Tibial artery (tissue), 4 donors: ENCODE results near the gene MMD2.

Source experiments
- DNase-seq, 2 donors: peaks; one replicate each; pipeline ENCODE4 v3.0.0-alpha.2; 2019
- H3K27ac ChIP-seq, 2 donors: fragments of 200-600 bp; sonication (generic) in 1 of 2; 1 replicate in 1 of 2; 2 replicates in 1 of 2; pipeline ENCODE4 v1.5.1; 2018 to 2019; ENCODE audit warnings: mild to moderate bottlenecking in 1 of 2
- H3K27me3 ChIP-seq, 2 donors: fragments of 200-600 bp; sonication (generic) in 1 of 2; one replicate each; pipeline versions ENCODE4 v1.5.1 to v1.6.0; 2016 to 2019
- H3K36me3 ChIP-seq, 3 donors: fragments of 200-600 bp; sonication (generic) in 2 of 3; one replicate each; pipeline ENCODE4 v1.5.1; 2016 to 2019; ENCODE audit warnings: mild to moderate bottlenecking in 2 of 3
- H3K4me1 ChIP-seq, 4 donors: fragments of 200-600 bp; sonication (generic) in 2 of 4; 1 replicate in 3 of 4; 2 replicates in 1 of 4; pipeline ENCODE4 v1.5.1; 2016 to 2019
- H3K4me3 ChIP-seq, 2 donors: fragments of 200-600 bp; sonication (generic) in 1 of 2; 1 replicate in 1 of 2; 2 replicates in 1 of 2; pipeline ENCODE4 v1.5.1; 2018 to 2019; ENCODE audit warnings: mild to moderate bottlenecking in 2 of 2
- H3K9me3 ChIP-seq, 3 donors: fragments of 200-600 bp; sonication (generic) in 1 of 3; one replicate each; pipeline ENCODE4 v1.5.1; 2016 to 2019
- intact Hi-C: fragments of 100-400 bp; cut with DNase I; formaldehyde crosslinking; loops from one replicate; pipeline ENCODE4 v1.15.0; 2023; ENCODE audit warnings: low total_unique reads
- TF ChIP-seq, protein P1 (sequence below), 2 experiments: fragments of 200-600 bp in 1 of 2; fragments of 450-650 bp in 1 of 2; IDR thresholded peaks; one replicate each; pipeline ENCODE4 v1.5.1; 2017 to 2019; ENCODE audit warnings: antibody characterized with exemption in 2 of 2, mild to moderate bottlenecking in 1 of 2, moderate library complexity in 1 of 2

Gene MMD2

DNA sequence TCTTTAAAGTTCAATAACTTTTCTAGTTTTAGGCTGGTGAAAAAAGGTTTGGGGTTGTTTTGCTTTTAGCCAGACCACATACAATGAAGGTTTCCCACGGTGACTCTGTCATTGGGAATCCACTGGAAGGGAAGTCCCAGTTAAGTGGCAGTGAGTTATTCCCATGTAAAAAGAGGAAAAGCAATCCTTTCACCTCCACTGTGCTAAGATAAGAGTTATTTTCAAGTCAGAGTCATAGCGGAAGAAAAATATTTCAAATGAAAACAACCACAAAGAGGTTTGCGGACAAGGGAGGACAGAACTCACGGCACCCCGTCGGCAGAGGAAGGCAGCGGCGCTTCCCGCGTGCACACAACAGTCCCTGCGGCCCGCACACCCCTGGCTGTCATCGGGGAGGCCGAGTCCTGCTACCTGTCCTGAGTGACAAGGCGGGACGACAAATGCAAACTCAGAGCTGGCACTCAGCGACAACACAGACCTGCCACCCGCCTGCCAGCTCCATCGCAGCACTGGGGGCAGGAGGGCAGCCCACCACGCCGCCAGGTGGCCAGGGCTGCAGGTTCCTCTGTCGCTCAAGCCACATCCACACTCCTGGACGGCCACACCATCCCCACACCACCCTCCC is 87.8 kb downstream of the MMD2 start:
- TF ChIP-seq, protein P1, sequence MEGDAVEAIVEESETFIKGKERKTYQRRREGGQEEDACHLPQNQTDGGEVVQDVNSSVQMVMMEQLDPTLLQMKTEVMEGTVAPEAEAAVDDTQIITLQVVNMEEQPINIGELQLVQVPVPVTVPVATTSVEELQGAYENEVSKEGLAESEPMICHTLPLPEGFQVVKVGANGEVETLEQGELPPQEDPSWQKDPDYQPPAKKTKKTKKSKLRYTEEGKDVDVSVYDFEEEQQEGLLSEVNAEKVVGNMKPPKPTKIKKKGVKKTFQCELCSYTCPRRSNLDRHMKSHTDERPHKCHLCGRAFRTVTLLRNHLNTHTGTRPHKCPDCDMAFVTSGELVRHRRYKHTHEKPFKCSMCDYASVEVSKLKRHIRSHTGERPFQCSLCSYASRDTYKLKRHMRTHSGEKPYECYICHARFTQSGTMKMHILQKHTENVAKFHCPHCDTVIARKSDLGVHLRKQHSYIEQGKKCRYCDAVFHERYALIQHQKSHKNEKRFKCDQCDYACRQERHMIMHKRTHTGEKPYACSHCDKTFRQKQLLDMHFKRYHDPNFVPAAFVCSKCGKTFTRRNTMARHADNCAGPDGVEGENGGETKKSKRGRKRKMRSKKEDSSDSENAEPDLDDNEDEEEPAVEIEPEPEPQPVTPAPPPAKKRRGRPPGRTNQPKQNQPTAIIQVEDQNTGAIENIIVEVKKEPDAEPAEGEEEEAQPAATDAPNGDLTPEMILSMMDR (IDR thresholded peaks at IDR 0.05), result no peak
- peaks cover 0 to 9% (median 4%) of the 10 kb centered on the region in 3 donors for H3K36me3 ChIP-seq

DNA sequence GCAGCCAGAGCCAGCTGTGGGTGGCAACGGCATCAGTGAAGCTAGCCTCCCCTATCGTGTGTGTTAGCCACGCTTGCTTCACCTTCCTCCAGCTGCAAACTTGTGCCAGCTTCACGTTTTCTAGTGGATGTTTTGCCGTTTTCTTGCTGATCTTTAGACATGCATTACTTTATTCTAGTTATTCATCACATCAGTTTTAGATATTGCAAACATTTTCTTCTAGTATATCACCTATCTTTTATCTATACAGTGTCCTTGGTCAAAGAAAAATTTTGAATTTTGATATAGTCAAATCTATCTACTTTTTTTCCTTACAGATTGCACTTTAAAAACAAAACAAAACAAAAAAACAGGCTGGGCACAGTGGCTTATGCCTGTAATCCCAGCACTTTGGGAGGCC is 90.5 kb downstream of the MMD2 start:
- peaks cover 0 to 6% of the 10 kb centered on the region in 2 donors for H3K27me3 ChIP-seq
- H3K9me3 ChIP-seq, result peaks cover 0 to 4% (median 3%) of the 10 kb centered on the region in 3 donors
- intact Hi-C loops, result no loop called here
- TF ChIP-seq, protein P1 (IDR thresholded peaks at IDR 0.05), result no peak
- no peaks in the 10 kb centered on the region for H3K4me1 ChIP-seq
- no peak overlapping the region for H3K27ac ChIP-seq
- no peak overlapping the region for H3K4me3 ChIP-seq
- peaks cover 0 to 4% (median 3%) of the 10 kb centered on the region in 3 donors for H3K36me3 ChIP-seq
- DNase-seq, result no peak

More for the DNA sequence above, 87.8 kb downstream of the MMD2 start:
- no peak overlapping the region for H3K27ac ChIP-seq
- peaks cover 0 to 4% (median 3%) of the 10 kb centered on the region in 3 donors for H3K9me3 ChIP-seq
- no peak overlapping the region for H3K4me3 ChIP-seq
- no peaks in the 10 kb centered on the region for H3K27me3 ChIP-seq
- intact Hi-C loops, result no loop called here
- DNase-seq, result no peak
- H3K4me1 ChIP-seq, result no peaks in the 10 kb centered on the region

DNA sequence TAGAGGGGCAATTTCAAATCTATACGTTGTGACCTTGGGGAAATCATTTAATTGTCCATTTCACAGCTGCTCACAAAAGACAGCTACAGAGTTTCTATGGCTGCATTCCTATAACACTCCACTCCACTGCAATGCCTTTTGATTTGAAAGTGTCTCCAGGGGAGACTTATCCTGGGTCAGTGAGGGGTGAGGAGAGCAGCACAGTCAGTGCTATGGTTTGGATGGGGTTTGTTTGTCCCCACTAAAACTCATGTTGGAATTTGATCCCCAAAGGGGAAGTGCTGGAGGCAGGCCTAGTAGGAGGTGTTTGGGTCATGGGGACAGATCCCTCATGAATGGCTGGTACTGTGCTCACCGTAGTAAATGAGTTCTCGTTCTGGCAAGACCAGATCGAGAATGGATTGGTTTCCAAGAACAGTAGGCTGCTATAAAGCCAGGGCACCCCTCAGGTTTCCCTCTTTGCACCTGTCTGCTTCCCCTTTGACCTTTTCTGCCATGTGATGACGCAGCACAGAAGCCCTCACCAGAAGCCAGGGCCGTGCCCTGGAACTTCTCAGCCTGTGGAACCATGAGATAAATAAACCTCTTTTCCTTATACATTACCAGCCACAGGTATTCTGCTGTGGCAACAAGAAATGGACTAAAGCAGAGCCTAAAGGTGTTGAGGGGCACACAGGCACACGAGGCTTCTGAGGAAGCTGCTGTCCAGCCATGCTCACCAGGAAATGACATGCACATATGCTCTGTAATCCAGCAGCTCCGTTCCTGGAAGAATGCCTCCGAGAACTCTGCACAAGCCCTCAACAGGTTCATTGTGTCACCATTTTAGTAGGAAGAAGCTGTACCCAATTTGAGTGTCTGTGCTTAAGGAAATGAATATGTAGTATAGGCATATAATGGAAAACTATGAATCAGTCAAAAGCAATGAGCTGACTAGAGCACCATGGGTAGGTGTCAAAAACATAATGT is 92.2 kb downstream of the MMD2 start:
- Histone ChIP-seq H3K27ac (no peak overlapping the region), H3K9me3 (peaks cover 0 to 7% (median 5%) of the 10 kb centered on the region in 3 donors), H3K4me1 (peaks cover 0 to 3% (median 0%) of the 10 kb centered on the region in 4 donors), H3K36me3 (peaks cover 0 to 5% (median 0%) of the 10 kb centered on the region in 3 donors), H3K4me3 (no peak overlapping the region), H3K27me3 (peaks cover 0 to 11% of the 10 kb centered on the region in 2 donors)
- intact Hi-C loops, result no loop called here
- TF ChIP-seq, protein P1 (IDR thresholded peaks at IDR 0.05), result no peak
- DNase-seq, result no peak

DNA sequence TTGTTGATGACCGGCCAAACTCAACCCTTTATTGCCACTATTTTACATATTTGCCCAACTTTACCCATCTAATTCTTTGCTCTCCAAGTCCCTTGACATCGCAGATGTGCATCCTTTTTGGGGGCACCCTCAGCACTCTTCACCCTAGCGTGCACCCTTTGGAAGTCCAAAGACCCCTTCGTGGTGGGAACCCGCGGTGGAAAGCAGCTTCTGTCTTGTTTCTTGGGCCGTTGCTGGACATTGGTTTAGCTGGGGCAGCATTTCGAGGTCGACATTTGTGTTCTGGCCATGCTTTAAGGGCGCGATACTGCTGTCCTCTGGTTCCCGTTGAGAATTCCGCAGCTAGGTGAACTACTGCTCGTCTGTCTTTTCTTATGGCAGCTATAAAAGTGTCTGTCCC is 96.8 kb downstream of the MMD2 start:
- H3K4me3 ChIP-seq, result peak overlapping the region in 1 of 2 donors; percentile 20

DNA sequence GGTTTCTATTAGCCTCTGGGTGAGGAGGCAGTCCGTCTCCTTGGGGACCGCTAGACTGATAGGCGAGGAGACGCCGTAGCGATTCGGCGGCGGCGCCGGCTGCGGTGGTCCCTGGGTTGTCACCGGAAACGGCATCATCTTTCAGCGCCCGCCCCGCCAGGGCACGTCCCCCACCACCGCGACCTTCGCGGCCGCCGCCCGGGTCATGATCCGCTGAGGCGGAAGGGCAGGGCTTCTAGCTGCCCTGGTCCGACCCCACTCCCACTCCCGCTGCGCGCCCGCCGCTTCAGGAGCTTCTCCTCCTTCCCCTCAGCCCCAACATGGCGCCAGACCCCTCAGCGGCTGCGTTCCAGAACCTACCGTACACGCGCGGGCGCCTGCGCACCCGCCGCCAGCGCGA is 97.3 kb downstream of the MMD2 start, which contains the start of gene PAPOLB:
TSS of gene PAPOLB (minus strand) at position 358 of the 400 bp plus-strand sequence. CDS start at position 138, 220 bp downstream.
- Histone ChIP-seq H3K4me3 (peak within 1 kb of the TSS; percentile 20 to 25), H3K27me3 (peaks cover 0 to 14% of the 10 kb centered on the region in 2 donors), H3K4me1 (peaks cover 0 to 5% (median 0%) of the 10 kb centered on the region in 4 donors), H3K36me3 (peaks cover 0 to 7% (median 0%) of the 10 kb centered on the region in 3 donors), H3K9me3 (peaks cover 0 to 10% (median 8%) of the 10 kb centered on the region in 3 donors), H3K27ac (no peak within 1 kb of the TSS)
- TF ChIP-seq, protein P1 (IDR thresholded peaks at IDR 0.05), result no peak
- intact Hi-C loops, result no loop called here
- DNase-seq, result no peak

More for the DNA sequence above, 96.8 kb downstream of the MMD2 start:
- Histone ChIP-seq H3K36me3 (peaks cover 0 to 7% (median 0%) of the 10 kb centered on the region in 3 donors), H3K4me1 (peaks cover 0 to 5% (median 0%) of the 10 kb centered on the region in 4 donors), H3K27ac (no peak overlapping the region), H3K9me3 (peaks cover 0 to 10% (median 8%) of the 10 kb centered on the region in 3 donors), H3K27me3 (peaks cover 0 to 14% of the 10 kb centered on the region in 2 donors)
- no peak for DNase-seq
- TF ChIP-seq, protein P1 (IDR thresholded peaks at IDR 0.05), result no peak
- intact Hi-C loops, result no loop called here
